Subcutaneous abdominal adipose tissue (tissue), 5 donors: Measurements from ENCODE around the gene SIRPA.

Experiments used
- H3K27ac ChIP-seq: one replicate; pipeline ENCODE4 v1.7.0; 2013; ENCODE audit warnings: low read depth, mild to moderate bottlenecking, inconsistent platforms, low read length, moderate library complexity
- H3K27me3 ChIP-seq, 5 donors: one replicate each; pipeline ENCODE4 v1.7.0; 2013; ENCODE audit warnings: low read length in 5 of 5, inconsistent platforms in 1 of 5; ENCODE audit not compliant: control insufficient read depth in 5 of 5, insufficient read depth in 4 of 5
- H3K36me3 ChIP-seq, 5 donors: one replicate each; pipeline ENCODE4 v1.7.0; 2013; ENCODE audit warnings: low read length in 5 of 5; ENCODE audit not compliant: control insufficient read depth in 5 of 5, insufficient read depth in 5 of 5
- H3K4me1 ChIP-seq, 5 donors: one replicate each; pipeline ENCODE4 v1.7.0; 2013; ENCODE audit warnings: low read length in 5 of 5, mild to moderate bottlenecking in 3 of 5, moderate library complexity in 1 of 5; ENCODE audit not compliant: control insufficient read depth in 5 of 5, insufficient read depth in 5 of 5
- H3K4me3 ChIP-seq, 5 donors: one replicate each; pipeline ENCODE4 v1.7.0; 2013; ENCODE audit warnings: low read length in 5 of 5, low read depth in 1 of 5
- H3K9ac ChIP-seq, 5 donors: one replicate each; pipeline ENCODE4 v1.7.0; 2013; ENCODE audit warnings: low read length in 5 of 5, mild to moderate bottlenecking in 4 of 5, moderate library complexity in 3 of 5
- H3K9me3 ChIP-seq, 5 donors: one replicate each; pipeline ENCODE4 v1.7.0; 2013; ENCODE audit warnings: low read length in 5 of 5; ENCODE audit not compliant: control insufficient read depth in 5 of 5
- donor health status: healthy.
- donor health status: healthy.
- donor health status: healthy.
- donor health status: healthy.
- donor health status: healthy.

Gene SIRPA

GRCh38 chr20:1894951-1895673, at the start of gene SIRPA:
Gene SIRPA, plus strand, starts transcription at chr20:1895407. Its CDS starts 41 bp downstream, at chr20:1895448.
- Histone ChIP-seq H3K4me1 (peaks cover 20 to 66% (median 58%) of the 10 kb centered on the region in 5 donors), H3K9me3 (no peaks in the 10 kb centered on the region), H3K27ac (peak within 1 kb of the TSS; percentile 94), H3K9ac (peak within 1 kb of the TSS; percentile 67 to 94 (median 89)), H3K36me3 (peaks cover 0 to 6% (median 0%) of the 10 kb centered on the region in 5 donors), H3K4me3 (peak within 1 kb of the TSS; percentile 58 to 93 (median 83)), H3K27me3 (no peaks in the 10 kb centered on the region)

GRCh38 chr20:1845701-1846100, 49.5 kb upstream of the SIRPA start:
- H3K4me1 ChIP-seq = peaks cover 3 to 61% (median 42%) of the 10 kb centered on the region in 5 donors
- H3K36me3 ChIP-seq = no peaks in the 10 kb centered on the region
- H3K9ac ChIP-seq = no peak overlapping the region
- no peaks in the 10 kb centered on the region for H3K27me3 ChIP-seq
- H3K27ac ChIP-seq = no peak overlapping the region
- no peaks in the 10 kb centered on the region for H3K9me3 ChIP-seq
- H3K4me3 ChIP-seq = no peak overlapping the region

- Histone ChIP-seq H3K27ac (no peak overlapping the region), H3K4me3 (no peak overlapping the region), H3K4me1 (peaks cover 3 to 61% (median 42%) of the 10 kb centered on the region in 5 donors), H3K9ac (no peak overlapping the region), H3K36me3 (no peaks in the 10 kb centered on the region), H3K27me3 (no peaks in the 10 kb centered on the region), H3K9me3 (no peaks in the 10 kb centered on the region)
Observed at GRCh38 chr20:1846341-1846740, 48.9 kb upstream of the SIRPA start.

- Histone ChIP-seq H3K36me3 (no peaks in the 10 kb centered on the region), H3K27me3 (no peaks in the 10 kb centered on the region), H3K4me3 (no peak overlapping the region), H3K9ac (no peak overlapping the region), H3K27ac (no peak overlapping the region), H3K9me3 (no peaks in the 10 kb centered on the region), H3K4me1 (peaks cover 0 to 61% (median 40%) of the 10 kb centered on the region in 5 donors)
Observed at GRCh38 chr20:1846876-1847275, 48.3 kb upstream of the SIRPA start.

- H3K9me3 ChIP-seq = no peaks in the 10 kb centered on the region
- no peak overlapping the region for H3K9ac ChIP-seq
- H3K27ac ChIP-seq = no peak overlapping the region
- peaks cover 0 to 62% (median 38%) of the 10 kb centered on the region in 5 donors for H3K4me1 ChIP-seq
- H3K36me3 ChIP-seq = no peaks in the 10 kb centered on the region
- H3K4me3 ChIP-seq = no peak overlapping the region
- H3K27me3 ChIP-seq = no peaks in the 10 kb centered on the region
Observed at GRCh38 chr20:1847780-1848179, 47.4 kb upstream of the SIRPA start.

GRCh38 chr20:1848373-1848772, 46.8 kb upstream of the SIRPA start:
- H3K9ac ChIP-seq = no peak overlapping the region
- H3K4me3 ChIP-seq = no peak overlapping the region
- H3K36me3 ChIP-seq = no peaks in the 10 kb centered on the region
- H3K27me3 ChIP-seq = no peaks in the 10 kb centered on the region
- H3K27ac ChIP-seq = no peak overlapping the region
- H3K4me1 ChIP-seq = peaks cover 0 to 58% (median 38%) of the 10 kb centered on the region in 5 donors
- no peaks in the 10 kb centered on the region for H3K9me3 ChIP-seq

- H3K4me3 ChIP-seq = no peak overlapping the region
- peaks cover 0 to 3% (median 0%) of the 10 kb centered on the region in 5 donors for H3K27me3 ChIP-seq
- peak overlapping the region in 1 of 5 donors; percentile 41 for H3K9ac ChIP-seq
- peak overlapping the region; percentile 54 for H3K27ac ChIP-seq
- no peaks in the 10 kb centered on the region for H3K36me3 ChIP-seq
- peaks cover 0 to 36% (median 18%) of the 10 kb centered on the region in 5 donors for H3K4me1 ChIP-seq
- H3K9me3 ChIP-seq = no peaks in the 10 kb centered on the region
Observed at GRCh38 chr20:1851396-1851795, 43.8 kb upstream of the SIRPA start.

- peaks cover 0 to 3% (median 0%) of the 10 kb centered on the region in 5 donors for H3K27me3 ChIP-seq
- H3K4me1 ChIP-seq = peaks cover 2 to 52% (median 25%) of the 10 kb centered on the region in 5 donors
- H3K36me3 ChIP-seq = no peaks in the 10 kb centered on the region
- H3K9ac ChIP-seq = no peak overlapping the region
- no peaks in the 10 kb centered on the region for H3K9me3 ChIP-seq
- H3K4me3 ChIP-seq = no peak overlapping the region
- H3K27ac ChIP-seq = no peak overlapping the region
Observed at GRCh38 chr20:1853473-1853872, 41.7 kb upstream of the SIRPA start.

- Histone ChIP-seq H3K27ac (no peak overlapping the region), H3K4me3 (no peak overlapping the region), H3K9me3 (no peaks in the 10 kb centered on the region), H3K27me3 (peaks cover 0 to 3% (median 0%) of the 10 kb centered on the region in 5 donors), H3K4me1 (peaks cover 2 to 48% (median 25%) of the 10 kb centered on the region in 5 donors), H3K36me3 (no peaks in the 10 kb centered on the region), H3K9ac (no peak overlapping the region)
Observed at GRCh38 chr20:1854246-1854645, 41.0 kb upstream of the SIRPA start.

GRCh38 chr20:1855109-1855508, 40.1 kb upstream of the SIRPA start:
- Histone ChIP-seq H3K4me3 (no peak overlapping the region), H3K9me3 (no peaks in the 10 kb centered on the region), H3K4me1 (peaks cover 2 to 46% (median 23%) of the 10 kb centered on the region in 5 donors), H3K9ac (no peak overlapping the region), H3K27ac (no peak overlapping the region), H3K27me3 (peaks cover 0 to 3% (median 0%) of the 10 kb centered on the region in 5 donors), H3K36me3 (no peaks in the 10 kb centered on the region)
